ENCODE data around the gene PATJ.

- TF ChIP-seq CTCF (IDR thresholded peaks at IDR 0.05) = no peak
- no peak for TF ChIP-seq MAX (IDR thresholded peaks at IDR 0.05; ENCODE audit: low read depth)
- no peak for TF ChIP-seq ZBTB33 (IDR thresholded peaks at IDR 0.05; ENCODE audit: borderline replicate concordance, low read depth)
- no peak for TF ChIP-seq NRF1 (IDR thresholded peaks at IDR 0.05; ENCODE audit: low read depth, low read length)
- no peak for TF ChIP-seq EP300 (IDR thresholded peaks at IDR 0.05; ENCODE audit: borderline replicate concordance in 1 of 2, low read depth in 1 of 2, low read length in 1 of 2)
- TF ChIP-seq POLR2AphosphoS5 (IDR thresholded peaks at IDR 0.05; ENCODE audit: low read depth, low read length) = no peak
- TF ChIP-seq MEF2A (IDR thresholded peaks at IDR 0.05; ENCODE audit: borderline replicate concordance, low read depth) = no peak
- no peak for TF ChIP-seq REST (IDR thresholded peaks at IDR 0.05; ENCODE audit: low read depth, low read length)
- TF ChIP-seq CHD2 (IDR thresholded peaks at IDR 0.05; ENCODE audit: low read length, partially characterized antibody) = no peak
- no peak for TF ChIP-seq TCF12 (IDR thresholded peaks at IDR 0.05)
- no peak for TF ChIP-seq USF2 (IDR thresholded peaks at IDR 0.05; ENCODE audit: borderline replicate concordance, low read depth, low read length)
Measured at GRCh38 chr1:61743431-61743705, 1.1 kb downstream of the PATJ start.

Data from SK-N-SH (cell line).